Osteoblast (primary cell): Measurements from ENCODE around the gene MTHFD1L. TPM values are rescaled to one million over a fixed set of nuclear protein-coding genes. Genes with fewer than 3 reads are reported as not detected.
"Not testable (repeated sequence)": the region's sequence is repeated elsewhere in the genome, so short reads cannot be mapped to it uniquely, and the experiment has no call there.

Source experiments
- DNase-seq: peaks from one replicate; pipeline ENCODE4 v3.0.0; 2011; ENCODE audit warnings: low spot score, mixed read lengths; ENCODE audit not compliant: insufficient read length; ENCODE audit errors: missing footprints
- H2AFZ ChIP-seq: 2 replicates; pipeline ENCODE4 v1.6.0; 2011; ENCODE audit warnings: mild to moderate bottlenecking, low read length
- H3K27ac ChIP-seq: 2 replicates; pipeline ENCODE4 v1.5.1; 2011; ENCODE audit warnings: mild to moderate bottlenecking, low read depth, low read length, moderate library complexity
- H3K27me3 ChIP-seq: 2 replicates; pipeline ENCODE4 v1.6.0; 2012; ENCODE audit warnings: mild to moderate bottlenecking, control low read depth, inconsistent platforms, low read length, moderate library complexity; ENCODE audit not compliant: insufficient read depth
- H3K36me3 ChIP-seq: 2 replicates; pipeline ENCODE4 v1.5.1; 2011; ENCODE audit warnings: mild to moderate bottlenecking, low read length, control low read depth, moderate library complexity; ENCODE audit not compliant: insufficient read depth
- H3K4me1 ChIP-seq: 2 replicates; pipeline ENCODE4 v1.5.1; 2011; ENCODE audit warnings: mild to moderate bottlenecking, low read length, control low read depth, moderate library complexity; ENCODE audit not compliant: insufficient read depth
- H3K4me2 ChIP-seq: 2 replicates; pipeline ENCODE4 v1.6.0; 2011; ENCODE audit warnings: mild to moderate bottlenecking, low read length; ENCODE audit not compliant: insufficient read depth
- H3K4me3 ChIP-seq: fragments of 200-600 bp; sonication (generic); 3 replicates; pipeline ENCODE4 v1.5.1; 2012; ENCODE audit warnings: mild to moderate bottlenecking, low read length, inconsistent platforms; ENCODE audit not compliant: insufficient read depth
- H3K79me2 ChIP-seq: 2 replicates; pipeline ENCODE4 v1.6.0; 2012; ENCODE audit warnings: mild to moderate bottlenecking, low read length, control low read depth, inconsistent platforms; ENCODE audit not compliant: insufficient read depth
- H3K9me3 ChIP-seq: 2 replicates; pipeline ENCODE4 v1.5.1; 2011; ENCODE audit warnings: low read depth, low read length, control low read depth
- H4K20me1 ChIP-seq: 2 replicates; pipeline ENCODE4 v1.6.0; 2012; ENCODE audit warnings: mild to moderate bottlenecking, low read length, control low read depth; ENCODE audit not compliant: insufficient read depth
- total RNA-seq: library from RNA; depleted of rRNA; stranded (reverse); fragments of >200 nt; gene quantifications from 2 replicates; pipeline ENCODE4 v1.2.3, GENCODE V29; 2012
- TF ChIP-seq, protein P1 (sequence below): IDR thresholded peaks from 2 replicates; pipeline ENCODE4 v1.5.1; 2011; ENCODE audit warnings: mild to moderate bottlenecking, low read depth, low read length, moderate library complexity; ENCODE audit errors: extremely low read depth

MTHFD1L gene
- total RNA-seq, 1 donor = 56.8 TPM

DNA sequence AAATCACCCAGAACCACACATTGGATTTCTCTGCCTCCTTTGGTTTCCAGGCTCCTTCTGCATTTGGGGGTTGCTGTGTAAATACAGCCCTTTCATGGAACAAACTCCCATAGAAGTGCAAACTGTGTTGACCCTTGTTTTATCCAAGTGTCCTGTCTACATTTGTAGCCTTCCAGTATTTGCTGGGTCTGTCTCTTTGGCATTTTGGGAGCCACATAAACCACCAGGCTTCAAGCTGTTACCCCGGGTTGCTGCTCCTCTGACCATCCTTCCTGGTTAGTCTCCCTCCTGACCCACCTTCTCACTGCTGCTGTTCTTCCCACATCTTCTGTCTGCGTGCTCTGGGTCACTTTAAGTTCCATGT is 7.6 kb upstream of the MTHFD1L start:
- Histone ChIP-seq H3K9me3 (no peaks in the 10 kb centered on the region), H3K27ac (peak overlapping the region; percentile 100), H3K4me3 (peak overlapping the region; percentile 50), H3K79me2 (peaks cover 4% of the 10 kb centered on the region), H3K36me3 (no peaks in the 10 kb centered on the region), H3K4me1 (peaks cover 21% of the 10 kb centered on the region), H2AFZ (peak overlapping the region; percentile 74), H3K4me2 (peak overlapping the region; percentile 84), H3K27me3 (no peaks in the 10 kb centered on the region), H4K20me1 (no peaks in the 10 kb centered on the region)
- peak; percentile 79 for DNase-seq
- TF ChIP-seq, protein P1, sequence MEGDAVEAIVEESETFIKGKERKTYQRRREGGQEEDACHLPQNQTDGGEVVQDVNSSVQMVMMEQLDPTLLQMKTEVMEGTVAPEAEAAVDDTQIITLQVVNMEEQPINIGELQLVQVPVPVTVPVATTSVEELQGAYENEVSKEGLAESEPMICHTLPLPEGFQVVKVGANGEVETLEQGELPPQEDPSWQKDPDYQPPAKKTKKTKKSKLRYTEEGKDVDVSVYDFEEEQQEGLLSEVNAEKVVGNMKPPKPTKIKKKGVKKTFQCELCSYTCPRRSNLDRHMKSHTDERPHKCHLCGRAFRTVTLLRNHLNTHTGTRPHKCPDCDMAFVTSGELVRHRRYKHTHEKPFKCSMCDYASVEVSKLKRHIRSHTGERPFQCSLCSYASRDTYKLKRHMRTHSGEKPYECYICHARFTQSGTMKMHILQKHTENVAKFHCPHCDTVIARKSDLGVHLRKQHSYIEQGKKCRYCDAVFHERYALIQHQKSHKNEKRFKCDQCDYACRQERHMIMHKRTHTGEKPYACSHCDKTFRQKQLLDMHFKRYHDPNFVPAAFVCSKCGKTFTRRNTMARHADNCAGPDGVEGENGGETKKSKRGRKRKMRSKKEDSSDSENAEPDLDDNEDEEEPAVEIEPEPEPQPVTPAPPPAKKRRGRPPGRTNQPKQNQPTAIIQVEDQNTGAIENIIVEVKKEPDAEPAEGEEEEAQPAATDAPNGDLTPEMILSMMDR = no peak

DNA sequence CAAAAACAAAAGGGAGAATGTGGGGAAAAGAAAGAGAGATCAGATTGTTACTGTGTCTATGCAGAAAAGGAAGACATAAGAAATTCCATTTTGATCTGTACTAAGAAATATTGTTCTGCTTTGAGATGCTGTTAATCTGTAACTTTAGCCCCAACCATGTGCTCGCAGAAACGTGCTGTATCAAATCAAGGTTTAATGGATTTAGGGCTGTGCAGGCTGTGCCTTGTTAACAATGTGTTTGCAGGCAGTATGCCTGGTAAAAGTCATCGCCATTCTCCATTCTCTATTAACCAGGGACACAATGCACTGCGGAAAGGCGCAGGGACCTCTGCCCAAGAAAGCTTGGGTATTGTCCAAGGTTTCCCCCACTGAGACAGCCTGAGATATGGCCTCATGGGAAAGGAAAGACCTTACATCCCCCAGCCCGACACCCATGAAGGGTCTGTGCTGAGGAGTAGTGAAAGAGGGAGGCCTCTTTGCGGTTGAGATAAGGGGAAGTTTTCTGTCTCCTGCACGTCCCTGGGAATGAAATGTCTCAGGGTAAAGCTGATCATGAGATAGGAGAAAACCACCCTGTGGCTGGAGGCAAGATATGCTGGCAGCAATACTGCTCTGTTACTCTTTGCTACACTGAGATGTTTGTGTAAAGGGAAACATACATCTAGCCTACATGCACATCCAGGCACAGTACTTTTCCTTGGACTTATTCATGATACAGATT is 3.9 kb upstream of the MTHFD1L start:
- not testable (repeated sequence) for H2AFZ ChIP-seq, H3K79me2 ChIP-seq, H4K20me1 ChIP-seq, H3K27me3 ChIP-seq, H3K27ac ChIP-seq, H3K4me3 ChIP-seq, H3K9me3 ChIP-seq, H3K36me3 ChIP-seq, H3K4me2 ChIP-seq, DNase-seq
- H3K4me1 ChIP-seq = peaks cover 21% of the 10 kb centered on the region

GRCh38 chr6:150863213-150863928 is 2.1 kb upstream of the MTHFD1L start:
- no peak overlapping the region for H3K4me3 ChIP-seq
- H3K27me3 ChIP-seq = no peaks in the 10 kb centered on the region
- no peaks in the 10 kb centered on the region for H3K9me3 ChIP-seq
- H3K27ac ChIP-seq = no peak overlapping the region
- no peak overlapping the region for H2AFZ ChIP-seq
- no peak overlapping the region for H3K4me2 ChIP-seq
- H3K4me1 ChIP-seq = peaks cover 14% of the 10 kb centered on the region
- H3K79me2 ChIP-seq = peaks cover 20% of the 10 kb centered on the region
- DNase-seq = no peak
- H4K20me1 ChIP-seq = no peaks in the 10 kb centered on the region
- H3K36me3 ChIP-seq = no peaks in the 10 kb centered on the region
- TF ChIP-seq, protein P1 = no peak

GRCh38 chr6:150865043-150865405 is 478 bp upstream of the MTHFD1L start:
- Histone ChIP-seq H3K79me2 (peaks cover 36% of the 10 kb centered on the region), H3K27ac (peak overlapping the region; percentile 93), H3K4me3 (peak overlapping the region; percentile 91), H3K36me3 (no peaks in the 10 kb centered on the region), H4K20me1 (no peaks in the 10 kb centered on the region), H3K4me2 (peak overlapping the region; percentile 76), H2AFZ (peak overlapping the region; percentile 9), H3K4me1 (peaks cover 12% of the 10 kb centered on the region), H3K9me3 (no peaks in the 10 kb centered on the region), H3K27me3 (no peaks in the 10 kb centered on the region)
- TF ChIP-seq, protein P1 = no peak
- peak; percentile 19 for DNase-seq
